Inflammatory macrophage (primary cell): ENCODE measurements around the gene DNAH3.

ENCODE experiments used
- DNase-seq, 2 donors: peaks; one replicate each; pipeline ENCODE4 v3.0.0-alpha.2; 2020 to 2022

DNAH3 gene

GRCh38 chr16:20901436-20902112 lies 249.1 kb downstream of the DNAH3 start:
- DNase-seq: peak; percentile 67 to 71

- no peak for DNase-seq
Measured at GRCh38 chr16:20901068-20901435, 249.6 kb downstream of the DNAH3 start.

- DNase-seq: peak; percentile 94 to 96
Measured at GRCh38 chr16:20900299-20901067, 250.2 kb downstream of the DNAH3 start, which contains the start of the genes DCUN1D3 and LYRM1. DCUN1D3 (minus strand) TSS chr16:20900358; CDS start chr16:20862538, 37,820 bp downstream. LYRM1 (plus strand) TSS chr16:20900771; CDS start chr16:20915556, 14,785 bp downstream.

GRCh38 chr16:20899477-20900298 lies 251.0 kb downstream of the DNAH3 start:
- DNase-seq: peak; percentile 9 to 16

GRCh38 chr16:20899071-20899470 lies 251.6 kb downstream of the DNAH3 start:
- no peak for DNase-seq

GRCh38 chr16:20897922-20898321 lies 252.7 kb downstream of the DNAH3 start:
- peak; percentile 19 to 29 for DNase-seq

GRCh38 chr16:20897253-20897897 lies 253.3 kb downstream of the DNAH3 start:
- peak; percentile 75 to 79 for DNase-seq

GRCh38 chr16:20894388-20894787 lies 256.3 kb downstream of the DNAH3 start:
- no peak for DNase-seq

- no peak for DNase-seq
Measured at GRCh38 chr16:20889625-20890275, 260.9 kb downstream of the DNAH3 start.

- no peak for DNase-seq
Measured at GRCh38 chr16:20887207-20887606, 263.4 kb downstream of the DNAH3 start.

GRCh38 chr16:20886320-20886719 lies 264.3 kb downstream of the DNAH3 start:
- no peak for DNase-seq

GRCh38 chr16:20884240-20884556 lies 266.4 kb downstream of the DNAH3 start:
- peak; percentile 61 to 67 for DNase-seq

GRCh38 chr16:20883554-20884239 lies 266.9 kb downstream of the DNAH3 start:
- DNase-seq: no peak
